GM21381 (cell line): ENCODE measurements around the gene STAC2.
"Not testable (repeated sequence)": the region's sequence is repeated elsewhere in the genome, so short reads cannot be mapped to it uniquely, and the experiment has no call there.

Experiments
- ATAC-seq: cut with Tn5 transposase; IDR thresholded peaks from one replicate; pipeline ENCODE4 v1.9.1; 2021; ENCODE audit warnings: mild to moderate bottlenecking, moderate library complexity; ENCODE audit not compliant: unreplicated experiment

STAC2 gene, protein sequence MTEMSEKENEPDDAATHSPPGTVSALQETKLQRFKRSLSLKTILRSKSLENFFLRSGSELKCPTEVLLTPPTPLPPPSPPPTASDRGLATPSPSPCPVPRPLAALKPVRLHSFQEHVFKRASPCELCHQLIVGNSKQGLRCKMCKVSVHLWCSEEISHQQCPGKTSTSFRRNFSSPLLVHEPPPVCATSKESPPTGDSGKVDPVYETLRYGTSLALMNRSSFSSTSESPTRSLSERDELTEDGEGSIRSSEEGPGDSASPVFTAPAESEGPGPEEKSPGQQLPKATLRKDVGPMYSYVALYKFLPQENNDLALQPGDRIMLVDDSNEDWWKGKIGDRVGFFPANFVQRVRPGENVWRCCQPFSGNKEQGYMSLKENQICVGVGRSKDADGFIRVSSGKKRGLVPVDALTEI

DNA sequence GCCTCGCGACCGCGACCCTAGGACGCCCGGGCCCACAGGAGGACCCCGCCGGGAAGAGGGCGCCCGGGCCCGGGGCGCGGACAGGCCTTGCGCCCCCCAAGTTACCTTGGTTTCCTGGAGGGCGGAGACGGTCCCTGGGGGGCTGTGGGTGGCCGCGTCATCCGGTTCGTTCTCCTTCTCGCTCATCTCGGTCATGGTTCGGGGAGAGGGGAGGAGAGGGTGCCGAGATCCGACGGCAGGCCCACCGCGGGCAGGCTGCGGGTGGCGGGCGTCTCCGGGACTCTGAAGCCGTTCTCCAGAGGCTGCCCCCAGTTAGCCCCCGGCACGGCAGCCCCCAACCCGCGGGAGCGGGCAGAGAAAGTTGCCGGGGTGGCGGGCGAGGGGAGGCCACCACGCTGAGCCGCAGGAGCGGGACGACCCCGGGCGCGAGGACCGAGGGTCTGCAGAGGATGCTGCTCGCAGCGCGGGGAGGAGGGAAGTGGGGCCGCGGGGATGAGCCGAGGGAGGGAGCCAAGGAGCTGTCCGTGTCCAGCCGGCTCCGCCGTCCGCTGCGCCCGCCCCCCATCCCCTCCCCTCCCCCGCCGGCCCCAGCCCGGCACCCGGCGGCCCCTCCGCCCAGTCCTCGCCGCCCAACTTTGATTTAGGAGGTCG lies at the start of gene STAC2:
Gene STAC2, minus strand, starts transcription at position 638 of the 651 bp plus-strand sequence. Its CDS starts 443 bp downstream, at position 195.
- no peak for ATAC-seq

- ATAC-seq = no peak
Measured at GRCh38 chr17:39271546-39271945, 45.8 kb upstream of the STAC2 start.

- ATAC-seq = no peak
Measured at GRCh38 chr17:39270923-39271322, 45.2 kb upstream of the STAC2 start.

DNA sequence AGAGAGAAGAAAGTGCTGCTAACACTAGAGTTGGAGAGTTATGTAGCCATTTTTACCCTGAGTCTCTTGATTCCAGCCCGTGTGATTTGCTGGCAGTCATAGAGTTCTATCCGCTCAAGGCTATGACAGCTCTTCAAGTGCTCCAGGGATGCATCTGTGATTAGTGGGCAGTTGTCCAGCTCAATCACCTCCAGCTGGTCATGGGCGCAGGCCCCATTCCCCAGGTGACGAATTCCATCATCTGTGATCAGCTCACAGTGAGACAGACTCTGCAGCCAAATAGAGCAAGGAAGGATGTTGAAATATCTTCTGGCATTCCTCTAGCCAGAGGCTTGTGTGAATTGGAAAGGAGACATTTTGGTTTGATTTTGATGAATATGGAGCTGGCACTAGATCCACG lies 38.4 kb upstream of the STAC2 start:
- no peak for ATAC-seq

DNA sequence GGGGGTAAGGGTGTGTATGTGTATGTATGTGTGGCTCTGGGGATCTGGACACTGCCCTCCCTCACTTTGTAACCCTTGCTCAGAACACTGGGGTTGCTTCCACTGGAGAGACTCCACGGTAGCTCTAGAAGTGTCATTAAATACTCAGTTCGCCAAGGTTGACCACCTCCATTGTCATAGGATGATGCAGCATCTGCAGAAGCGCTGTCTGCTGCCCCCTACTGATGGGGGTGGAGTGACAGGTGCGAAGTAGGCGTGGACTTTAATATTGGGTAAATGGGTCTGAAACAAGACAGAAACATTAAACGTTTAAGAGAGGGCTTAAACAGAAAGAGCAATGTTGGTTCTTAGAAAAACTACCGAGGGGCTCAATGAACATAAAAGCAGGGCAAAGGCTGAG lies 35.5 kb upstream of the STAC2 start:
- no peak for ATAC-seq

- no peak for ATAC-seq
Measured at GRCh38 chr17:39252788-39253460, 27.2 kb upstream of the STAC2 start.

- ATAC-seq = no peak
Measured at GRCh38 chr17:39251997-39252396, 26.3 kb upstream of the STAC2 start.

- not testable (repeated sequence) for ATAC-seq
Measured at GRCh38 chr17:39250076-39250475, 24.3 kb upstream of the STAC2 start.

DNA sequence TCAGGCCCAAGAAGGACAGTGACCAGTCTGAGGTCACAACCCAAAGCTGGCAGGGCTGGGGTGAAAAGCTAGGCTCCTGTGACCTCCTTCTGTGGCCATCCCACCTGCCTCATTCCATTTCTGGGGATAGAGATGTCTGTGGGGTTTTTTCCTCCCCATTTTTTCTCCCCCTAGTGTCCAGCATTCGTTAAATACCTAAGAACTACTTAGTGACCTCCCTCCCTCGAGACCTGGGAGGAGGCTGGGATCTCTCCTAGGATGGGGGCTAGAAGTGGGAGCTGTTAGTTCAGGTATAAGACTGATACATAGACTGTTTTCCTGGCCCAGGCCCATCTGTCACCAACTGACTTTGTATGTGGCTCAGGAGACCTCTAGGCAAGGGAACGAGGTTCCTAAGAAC lies 20.5 kb upstream of the STAC2 start:
- no peak for ATAC-seq

DNA sequence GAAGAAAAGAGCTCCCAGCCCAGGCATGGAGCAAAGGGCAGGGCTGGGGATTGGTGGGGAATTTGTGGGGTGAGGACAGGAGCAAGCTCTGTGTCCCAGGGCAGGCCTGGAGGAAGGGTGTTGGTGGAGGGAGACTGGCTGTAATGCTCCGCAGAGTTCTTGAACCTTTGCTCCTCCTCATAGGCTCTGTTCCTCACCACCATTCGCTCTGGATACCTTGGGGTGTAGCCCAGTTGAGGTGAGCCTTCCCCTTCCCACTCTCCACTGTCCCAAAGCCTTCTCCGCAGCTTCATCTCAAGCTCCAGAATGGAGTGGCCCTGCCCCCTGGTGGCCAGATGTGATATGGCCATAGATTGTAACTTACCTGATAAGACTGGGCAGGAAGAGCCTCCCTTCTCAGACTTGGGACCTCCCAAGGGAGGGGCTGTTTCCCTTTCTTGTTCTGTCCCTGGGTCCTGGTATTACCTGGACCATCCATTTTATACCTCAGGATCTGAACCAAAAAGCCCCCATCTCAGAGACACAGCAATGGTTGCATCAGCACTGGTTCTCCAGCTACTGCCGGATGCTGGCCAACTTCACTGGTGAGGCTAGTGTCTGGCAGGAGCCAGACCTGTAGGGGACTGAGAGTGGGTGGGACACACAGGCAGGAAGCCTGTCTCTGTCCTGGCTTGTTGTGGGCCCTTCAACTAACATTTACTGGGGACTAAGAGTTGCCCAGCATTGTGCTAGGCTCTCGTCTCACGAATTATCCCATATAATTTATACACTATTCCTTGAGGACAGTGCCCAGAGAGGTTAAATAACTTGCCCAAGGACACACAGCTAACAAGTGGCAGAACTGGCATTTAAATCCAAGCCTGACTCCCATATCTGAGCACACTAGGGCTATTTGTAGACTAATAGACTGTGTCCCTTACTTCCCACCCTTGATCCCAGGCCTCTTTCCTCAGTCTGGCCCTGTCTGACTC lies 19.1 kb upstream of the STAC2 start:
- no peak for ATAC-seq

DNA sequence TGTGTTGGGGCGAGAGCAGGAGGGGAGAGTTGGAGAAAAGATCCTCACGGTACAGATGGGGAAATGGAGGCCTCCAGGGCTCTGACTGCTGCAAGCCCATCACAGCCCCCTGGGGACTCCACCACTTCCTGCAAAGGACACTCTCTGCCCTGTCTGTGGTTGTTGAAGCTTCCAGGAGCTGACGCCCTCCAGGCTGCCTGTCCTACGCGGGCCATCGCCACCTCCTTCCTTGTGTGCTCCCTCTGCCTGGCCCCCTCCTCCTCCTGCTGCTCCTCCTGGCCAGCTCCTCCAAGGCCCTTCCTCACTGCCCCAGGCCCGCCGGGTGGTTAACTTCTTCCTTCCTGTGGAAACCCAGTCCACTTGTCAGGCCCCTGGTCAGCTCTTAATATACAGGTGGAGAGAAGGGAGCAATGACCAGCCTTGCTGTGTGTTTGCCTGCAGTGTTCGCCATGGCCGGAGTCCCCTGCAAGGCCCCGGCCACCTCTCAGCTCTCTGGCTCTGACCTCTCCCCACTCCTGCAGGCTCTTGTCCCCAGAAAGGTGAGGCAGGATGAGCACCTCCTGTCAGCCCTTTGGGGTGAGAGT lies 18.4 kb upstream of the STAC2 start:
- ATAC-seq = no peak

DNA sequence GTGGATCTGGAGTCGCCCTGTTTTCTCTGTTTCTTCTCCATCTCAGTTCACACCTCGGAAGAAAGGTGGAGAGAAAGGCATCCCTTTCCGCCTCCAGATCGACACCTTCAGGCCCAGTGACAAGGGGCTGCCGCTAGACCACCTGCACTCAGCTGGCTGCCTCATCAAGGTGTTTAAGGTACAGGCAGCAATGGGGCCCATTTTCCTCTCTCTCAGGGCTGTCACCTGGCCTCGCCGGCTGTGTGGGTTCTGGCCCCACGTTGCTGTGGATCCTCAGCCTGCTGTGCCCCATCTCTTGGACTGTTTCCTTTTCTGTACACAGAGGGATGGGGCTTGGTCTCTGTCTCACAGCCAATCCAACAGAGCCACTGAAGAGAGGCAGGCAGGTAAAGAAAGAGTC lies 17.4 kb upstream of the STAC2 start:
- no peak for ATAC-seq

DNA sequence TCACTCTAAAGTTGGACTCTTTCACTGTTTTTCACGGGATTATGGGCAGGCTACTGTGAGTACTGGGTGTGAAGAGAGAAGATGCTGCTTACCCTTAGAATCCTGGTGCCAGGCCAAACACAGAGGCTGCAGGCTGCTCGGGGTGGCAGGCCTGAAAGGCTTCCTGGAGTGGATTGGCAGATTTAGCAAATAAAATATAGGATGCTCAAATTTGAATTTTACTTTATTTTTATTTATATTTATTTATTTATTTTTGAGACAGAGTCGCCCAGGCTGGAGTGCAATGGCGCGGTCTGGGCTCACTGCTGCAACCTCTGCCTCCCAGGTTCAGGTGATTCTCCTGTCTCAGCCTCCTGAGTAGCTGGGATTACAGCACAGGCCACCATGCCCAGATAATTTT lies 14.9 kb upstream of the STAC2 start:
- no peak for ATAC-seq

DNA sequence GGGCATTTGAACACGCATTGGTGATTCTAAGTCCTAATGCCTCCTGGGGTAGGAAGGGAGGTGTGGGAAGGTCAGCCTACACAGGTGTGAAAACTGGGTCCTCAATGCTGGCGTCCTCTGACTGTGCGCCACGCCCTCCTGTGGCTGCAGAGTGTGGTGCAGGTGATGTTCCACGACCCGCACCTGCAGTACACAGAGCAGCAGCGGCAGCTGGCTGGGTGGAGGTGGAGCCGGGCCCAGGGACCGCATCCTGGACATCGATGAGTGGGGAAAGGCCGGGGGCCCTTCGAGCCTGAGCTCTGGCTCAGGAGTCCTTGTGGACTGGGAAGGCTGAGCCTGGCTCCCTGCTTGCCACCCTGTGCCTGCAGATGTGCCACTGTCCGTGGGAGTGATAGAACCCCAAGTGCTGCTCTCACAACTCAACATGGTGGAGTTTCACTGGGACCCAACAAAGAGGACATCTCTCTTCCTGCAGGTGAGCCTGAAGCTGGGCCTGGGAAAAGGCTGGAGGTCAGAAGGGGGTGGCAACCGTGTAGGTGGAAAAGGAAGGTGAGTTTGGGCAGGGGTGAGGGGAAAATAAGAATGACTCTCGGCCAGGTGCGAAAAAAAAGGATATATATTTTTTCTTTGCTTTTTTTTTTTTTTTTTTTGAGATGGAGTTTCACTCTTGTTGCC lies 14.0 kb upstream of the STAC2 start:
- no peak for ATAC-seq

- no peak for ATAC-seq
Measured at GRCh38 chr17:39238311-39238972, 12.7 kb upstream of the STAC2 start.

DNA sequence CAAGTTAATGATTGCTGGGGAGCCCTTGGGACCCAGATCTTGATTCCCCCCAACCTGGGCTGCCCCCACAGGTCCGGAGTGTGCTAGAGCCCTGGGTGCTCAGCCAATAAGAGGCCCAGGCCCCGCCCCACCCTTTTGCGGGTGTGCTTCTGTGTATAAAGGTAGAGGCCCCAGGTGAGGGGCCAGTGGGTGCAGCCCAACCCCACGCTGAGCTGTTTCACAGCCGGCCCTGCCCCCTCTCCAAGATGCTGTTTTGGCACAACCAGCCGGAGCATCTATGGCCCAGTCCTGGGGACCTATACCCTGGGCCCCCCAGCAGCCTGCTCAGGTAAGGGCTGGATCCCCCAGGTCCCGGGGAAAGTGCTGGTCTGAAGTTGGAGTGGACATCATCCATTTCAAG lies 11.8 kb upstream of the STAC2 start:
- no peak for ATAC-seq

GRCh38 chr17:39236981-39237441 lies 11.3 kb upstream of the STAC2 start:
- ATAC-seq = no peak

GRCh38 chr17:39236450-39236927 lies 10.7 kb upstream of the STAC2 start:
- no peak for ATAC-seq
